Breast epithelium (tissue), 4 donors: ENCODE results near the gene TEAD2. TPM values are rescaled to one million over a fixed set of nuclear protein-coding genes. Genes with fewer than 3 reads are reported as not detected.

Experiments
- DNase-seq, 2 donors: peaks; one replicate each; pipeline ENCODE4 v3.0.0-alpha.2; 2019; ENCODE audit warnings: low spot score in 2 of 2
- H3K27ac ChIP-seq, 2 donors: fragments of 200-600 bp; sonication (generic) in 1 of 2; one replicate each; pipeline ENCODE4 v1.5.1; 2016 to 2019; ENCODE audit warnings: mild to moderate bottlenecking in 1 of 2
- H3K27me3 ChIP-seq, 2 donors: fragments of 200-600 bp; sonication (generic) in 1 of 2; one replicate each; pipeline versions ENCODE4 v1.5.1 to v1.6.0; 2017 to 2019; ENCODE audit warnings: control low read depth in 1 of 2, mild to moderate bottlenecking in 1 of 2
- H3K36me3 ChIP-seq: fragments of 200-600 bp; one replicate; pipeline ENCODE4 v1.5.1; 2019
- H3K4me1 ChIP-seq, 2 donors: fragments of 200-600 bp; sonication (generic); one replicate each; pipeline ENCODE4 v1.5.1; 2016 to 2019; ENCODE audit warnings: control low read depth in 1 of 2
- H3K4me3 ChIP-seq, 3 donors: fragments of 200-600 bp; sonication (generic); 1 replicate in 2 of 3; 2 replicates in 1 of 3; pipeline ENCODE4 v1.5.1; 2016 to 2019; ENCODE audit warnings: mild to moderate bottlenecking in 3 of 3, moderate library complexity in 2 of 3
- H3K9me3 ChIP-seq, 2 donors: fragments of 200-600 bp; sonication (generic) in 1 of 2; one replicate each; pipeline ENCODE4 v1.5.1; 2016 to 2019; ENCODE audit warnings: control low read depth in 1 of 2
- POLR2A ChIP-seq: fragments of 450-650 bp; IDR thresholded peaks from one replicate; pipeline ENCODE4 v1.6.1; 2016; ENCODE audit warnings: antibody characterized with exemption, mild to moderate bottlenecking, moderate library complexity
- POLR2AphosphoS5 ChIP-seq, 3 donors: sonication (generic); formaldehyde crosslinking; IDR thresholded peaks; one replicate each; pipeline ENCODE4 v1.6.1; 2017; ENCODE audit warnings: antibody characterized with exemption in 3 of 3
- intact Hi-C: fragments of 100-400 bp; cut with DNase I; formaldehyde crosslinking; loops from one replicate; pipeline ENCODE4 v1.15.1; 2023; ENCODE audit warnings: low total_unique reads
- total RNA-seq, 3 donors: library from RNA; depleted of rRNA; stranded (reverse); fragments of >200 nt; gene quantifications; one replicate each; pipeline ENCODE4 v1.1.0, GENCODE V29; 2016
- TF ChIP-seq, protein P1 (sequence below), 3 donors: fragments of 450-650 bp; IDR thresholded peaks; one replicate each; pipeline ENCODE4 v1.5.1; 2016 to 2017; ENCODE audit warnings: antibody characterized with exemption in 3 of 3, mild to moderate bottlenecking in 3 of 3, moderate library complexity in 3 of 3

TEAD2 gene
- total RNA-seq, 3 donors from 2014 or later, result 24.9 to 30.0 (median 25.1) TPM

DNA sequence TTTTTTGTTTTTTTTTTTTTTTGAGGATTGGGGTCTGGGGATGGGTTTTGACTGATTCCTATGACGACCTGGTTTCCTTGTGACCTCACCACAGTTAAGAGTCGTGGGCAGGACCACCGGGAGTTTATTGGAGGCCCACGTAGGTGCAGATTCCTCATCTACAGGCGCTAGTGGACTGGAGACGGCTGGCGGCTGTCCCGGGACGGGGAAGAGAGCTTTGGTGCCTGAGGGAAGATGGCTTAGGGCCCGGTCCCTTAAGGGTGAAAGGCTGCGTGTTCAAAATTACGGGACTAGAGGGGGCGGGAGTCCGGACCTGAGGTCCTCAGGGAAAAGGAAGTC, 682 bp upstream of the TEAD2 start:
- TF ChIP-seq, protein P1, sequence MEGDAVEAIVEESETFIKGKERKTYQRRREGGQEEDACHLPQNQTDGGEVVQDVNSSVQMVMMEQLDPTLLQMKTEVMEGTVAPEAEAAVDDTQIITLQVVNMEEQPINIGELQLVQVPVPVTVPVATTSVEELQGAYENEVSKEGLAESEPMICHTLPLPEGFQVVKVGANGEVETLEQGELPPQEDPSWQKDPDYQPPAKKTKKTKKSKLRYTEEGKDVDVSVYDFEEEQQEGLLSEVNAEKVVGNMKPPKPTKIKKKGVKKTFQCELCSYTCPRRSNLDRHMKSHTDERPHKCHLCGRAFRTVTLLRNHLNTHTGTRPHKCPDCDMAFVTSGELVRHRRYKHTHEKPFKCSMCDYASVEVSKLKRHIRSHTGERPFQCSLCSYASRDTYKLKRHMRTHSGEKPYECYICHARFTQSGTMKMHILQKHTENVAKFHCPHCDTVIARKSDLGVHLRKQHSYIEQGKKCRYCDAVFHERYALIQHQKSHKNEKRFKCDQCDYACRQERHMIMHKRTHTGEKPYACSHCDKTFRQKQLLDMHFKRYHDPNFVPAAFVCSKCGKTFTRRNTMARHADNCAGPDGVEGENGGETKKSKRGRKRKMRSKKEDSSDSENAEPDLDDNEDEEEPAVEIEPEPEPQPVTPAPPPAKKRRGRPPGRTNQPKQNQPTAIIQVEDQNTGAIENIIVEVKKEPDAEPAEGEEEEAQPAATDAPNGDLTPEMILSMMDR (IDR thresholded peaks at IDR 0.05), result no peak
- no peak for TF ChIP-seq POLR2AphosphoS5 (IDR thresholded peaks at IDR 0.05)
- TF ChIP-seq POLR2A, result no peak
- Histone ChIP-seq H3K27me3 (no peaks in the 10 kb centered on the region), H3K9me3 (no peaks in the 10 kb centered on the region), H3K4me1 (no peaks in the 10 kb centered on the region), H3K27ac (peak overlapping the region; percentile 78 to 93), H3K36me3 (no peaks in the 10 kb centered on the region), H3K4me3 (peak overlapping the region; percentile 78 to 89 (median 86))
- peak in 1 of 2 donors; percentile 63 for DNase-seq
- intact Hi-C loops, result no loop called here

GRCh38 chr19:49361438-49362047, 673 bp downstream of the TEAD2 start:
- TF ChIP-seq, protein P1 (IDR thresholded peaks at IDR 0.05), result no peak
- TF ChIP-seq POLR2A, result no peak
- TF ChIP-seq POLR2AphosphoS5 (IDR thresholded peaks at IDR 0.05), result peak in 2 of 3 donors; percentile 25 to 51
- peak overlapping the region; percentile 93 to 98 for H3K27ac ChIP-seq
- H3K9me3 ChIP-seq, result no peaks in the 10 kb centered on the region
- intact Hi-C loops, result no loop called here
- H3K27me3 ChIP-seq, result no peaks in the 10 kb centered on the region
- H3K36me3 ChIP-seq, result no peaks in the 10 kb centered on the region
- peak; percentile 65 to 86 for DNase-seq
- H3K4me3 ChIP-seq, result peak overlapping the region; percentile 78 to 89 (median 86)
- H3K4me1 ChIP-seq, result peaks cover 0 to 3% of the 10 kb centered on the region in 2 donors

DNA sequence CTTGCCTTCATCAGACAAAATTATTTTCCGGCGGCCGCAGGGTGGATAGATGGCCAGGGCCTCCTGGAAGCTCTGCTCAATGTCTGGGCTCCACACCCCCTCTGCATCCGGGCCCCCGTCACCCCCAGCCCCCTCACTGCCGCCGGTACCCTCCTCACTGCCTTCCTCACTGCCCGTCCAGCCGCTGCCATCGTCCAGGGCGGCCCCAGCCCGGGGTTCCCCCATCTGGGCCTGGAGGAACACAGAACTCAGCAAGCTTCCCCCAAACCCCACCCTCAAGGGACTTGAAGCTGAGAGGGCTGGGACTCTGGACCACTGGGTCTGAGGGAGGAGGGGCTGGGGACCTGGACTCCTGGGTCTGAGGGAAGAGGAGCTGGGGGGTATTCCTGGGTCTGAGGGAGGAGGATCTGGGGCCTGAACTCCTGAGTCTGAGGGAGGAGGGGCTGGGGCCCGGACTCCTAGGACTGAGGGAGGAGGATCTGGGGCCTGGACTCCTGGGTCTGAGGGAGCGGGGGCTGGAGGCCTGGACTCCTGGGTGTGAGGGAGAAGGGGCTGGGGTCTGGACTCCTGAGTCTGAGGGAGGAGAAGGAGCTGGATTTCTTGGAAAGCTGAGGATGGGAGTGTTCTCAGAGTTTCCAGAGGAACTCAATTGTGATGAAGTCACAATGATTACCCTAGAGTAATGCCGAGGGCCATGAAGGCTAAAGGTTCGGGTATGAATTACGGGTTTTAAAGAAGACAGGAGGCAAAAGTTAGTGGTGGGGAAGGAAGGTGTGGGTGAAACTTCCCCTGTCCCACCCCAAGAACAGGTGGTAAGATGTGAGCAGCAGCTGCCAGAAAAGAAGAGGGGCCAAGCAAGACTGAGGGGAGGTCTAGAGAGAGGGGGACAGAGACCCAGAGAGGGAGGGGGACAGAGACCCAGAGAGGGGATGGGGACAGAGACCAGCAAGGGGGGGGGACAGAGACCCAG, 2.1 kb downstream of the TEAD2 start:
- Histone ChIP-seq H3K4me1 (peaks cover 0 to 4% of the 10 kb centered on the region in 2 donors), H3K9me3 (no peaks in the 10 kb centered on the region), H3K27ac (peak overlapping the region; percentile 93 to 98), H3K36me3 (no peaks in the 10 kb centered on the region), H3K27me3 (no peaks in the 10 kb centered on the region), H3K4me3 (peak overlapping the region in 1 of 3 donors; percentile 89)
- intact Hi-C loops, result loop anchor here (5.0 kb wide), 1 partner anchor 1657 kb away; the partner anchor contains the start of gene KLK10
- TF ChIP-seq POLR2A (no peak), POLR2AphosphoS5 (IDR thresholded peaks at IDR 0.05) (no peak)
- TF ChIP-seq, protein P1 (IDR thresholded peaks at IDR 0.05), result no peak
- DNase-seq, result no peak

GRCh38 chr19:49357186-49357585, 5.0 kb downstream of the TEAD2 start:
- Histone ChIP-seq H3K9me3 (no peaks in the 10 kb centered on the region), H3K36me3 (no peaks in the 10 kb centered on the region), H3K27ac (peak overlapping the region; percentile 76 to 90), H3K4me1 (peaks cover 0 to 4% of the 10 kb centered on the region in 2 donors), H3K27me3 (no peaks in the 10 kb centered on the region), H3K4me3 (no peak overlapping the region)
- intact Hi-C loops, result loop anchor here (5.0 kb wide), 1 partner anchor 1660 kb away; the partner anchor contains the start of gene KLK10
- DNase-seq, result no peak
- TF ChIP-seq POLR2AphosphoS5 (IDR thresholded peaks at IDR 0.05), result no peak
- no peak for TF ChIP-seq POLR2A
- TF ChIP-seq, protein P1 (IDR thresholded peaks at IDR 0.05), result no peak
